Breast epithelium (tissue), 4 donors: ENCODE measurements around the gene EBF3. TPM values are rescaled to one million over a fixed set of nuclear protein-coding genes. Genes with fewer than 3 reads are reported as not detected.

Source experiments
- DNase-seq, 2 donors: peaks; one replicate each; pipeline ENCODE4 v3.0.0-alpha.2; 2019; ENCODE audit warnings: low spot score in 2 of 2
- H3K27ac ChIP-seq, 2 donors: fragments of 200-600 bp; sonication (generic) in 1 of 2; one replicate each; pipeline ENCODE4 v1.5.1; 2016 to 2019; ENCODE audit warnings: mild to moderate bottlenecking in 1 of 2
- H3K27me3 ChIP-seq, 2 donors: fragments of 200-600 bp; sonication (generic) in 1 of 2; one replicate each; pipeline versions ENCODE4 v1.5.1 to v1.6.0; 2017 to 2019; ENCODE audit warnings: control low read depth in 1 of 2, mild to moderate bottlenecking in 1 of 2
- H3K36me3 ChIP-seq: fragments of 200-600 bp; one replicate; pipeline ENCODE4 v1.5.1; 2019
- H3K4me1 ChIP-seq, 2 donors: fragments of 200-600 bp; sonication (generic); one replicate each; pipeline ENCODE4 v1.5.1; 2016 to 2019; ENCODE audit warnings: control low read depth in 1 of 2
- H3K4me3 ChIP-seq, 3 donors: fragments of 200-600 bp; sonication (generic); 1 replicate in 2 of 3; 2 replicates in 1 of 3; pipeline ENCODE4 v1.5.1; 2016 to 2019; ENCODE audit warnings: mild to moderate bottlenecking in 3 of 3, moderate library complexity in 2 of 3
- H3K9me3 ChIP-seq, 2 donors: fragments of 200-600 bp; sonication (generic) in 1 of 2; one replicate each; pipeline ENCODE4 v1.5.1; 2016 to 2019; ENCODE audit warnings: control low read depth in 1 of 2
- POLR2A ChIP-seq: fragments of 450-650 bp; IDR thresholded peaks from one replicate; pipeline ENCODE4 v1.6.1; 2016; ENCODE audit warnings: antibody characterized with exemption, mild to moderate bottlenecking, moderate library complexity
- POLR2AphosphoS5 ChIP-seq, 3 donors: sonication (generic); formaldehyde crosslinking; IDR thresholded peaks; one replicate each; pipeline ENCODE4 v1.6.1; 2017; ENCODE audit warnings: antibody characterized with exemption in 3 of 3
- intact Hi-C: fragments of 100-400 bp; cut with DNase I; formaldehyde crosslinking; loops from one replicate; pipeline ENCODE4 v1.15.1; 2023; ENCODE audit warnings: low total_unique reads
- total RNA-seq, 3 donors: library from RNA; depleted of rRNA; stranded (reverse); fragments of >200 nt; gene quantifications; one replicate each; pipeline ENCODE4 v1.1.0, GENCODE V29; 2016
- TF ChIP-seq, protein P1 (sequence below), 3 donors: fragments of 450-650 bp; IDR thresholded peaks; one replicate each; pipeline ENCODE4 v1.5.1; 2016 to 2017; ENCODE audit warnings: antibody characterized with exemption in 3 of 3, mild to moderate bottlenecking in 3 of 3, moderate library complexity in 3 of 3

EBF3 gene
- total RNA-seq, 3 donors from 2014 or later: 4.2 to 28.0 (median 6.6) TPM

DNA sequence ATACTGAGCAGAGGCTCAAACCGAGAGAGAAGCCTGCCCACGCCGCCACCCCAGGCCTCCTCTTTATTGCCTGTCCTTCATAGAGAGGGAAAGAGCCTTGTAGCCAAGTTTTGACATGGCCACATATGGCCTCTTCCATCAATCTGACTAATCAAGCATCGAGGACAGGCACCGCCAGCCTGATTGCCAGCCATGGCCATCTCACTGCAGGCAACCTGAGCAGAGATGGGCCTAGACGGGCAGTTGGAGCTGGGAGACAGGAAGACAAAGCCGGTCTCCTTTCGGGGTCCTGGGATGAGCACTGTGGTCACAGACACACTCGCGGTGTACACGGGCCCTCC, 67.2 kb downstream of the EBF3 start:
- no peaks in the 10 kb centered on the region for H3K4me1 ChIP-seq
- no peak overlapping the region for H3K27ac ChIP-seq
- no peaks in the 10 kb centered on the region for H3K9me3 ChIP-seq
- H3K36me3 ChIP-seq: no peaks in the 10 kb centered on the region
- DNase-seq: no peak
- TF ChIP-seq, protein P1, sequence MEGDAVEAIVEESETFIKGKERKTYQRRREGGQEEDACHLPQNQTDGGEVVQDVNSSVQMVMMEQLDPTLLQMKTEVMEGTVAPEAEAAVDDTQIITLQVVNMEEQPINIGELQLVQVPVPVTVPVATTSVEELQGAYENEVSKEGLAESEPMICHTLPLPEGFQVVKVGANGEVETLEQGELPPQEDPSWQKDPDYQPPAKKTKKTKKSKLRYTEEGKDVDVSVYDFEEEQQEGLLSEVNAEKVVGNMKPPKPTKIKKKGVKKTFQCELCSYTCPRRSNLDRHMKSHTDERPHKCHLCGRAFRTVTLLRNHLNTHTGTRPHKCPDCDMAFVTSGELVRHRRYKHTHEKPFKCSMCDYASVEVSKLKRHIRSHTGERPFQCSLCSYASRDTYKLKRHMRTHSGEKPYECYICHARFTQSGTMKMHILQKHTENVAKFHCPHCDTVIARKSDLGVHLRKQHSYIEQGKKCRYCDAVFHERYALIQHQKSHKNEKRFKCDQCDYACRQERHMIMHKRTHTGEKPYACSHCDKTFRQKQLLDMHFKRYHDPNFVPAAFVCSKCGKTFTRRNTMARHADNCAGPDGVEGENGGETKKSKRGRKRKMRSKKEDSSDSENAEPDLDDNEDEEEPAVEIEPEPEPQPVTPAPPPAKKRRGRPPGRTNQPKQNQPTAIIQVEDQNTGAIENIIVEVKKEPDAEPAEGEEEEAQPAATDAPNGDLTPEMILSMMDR (IDR thresholded peaks at IDR 0.05): no peak
- TF ChIP-seq POLR2A (no peak), POLR2AphosphoS5 (IDR thresholded peaks at IDR 0.05) (no peak)
- H3K4me3 ChIP-seq: no peak overlapping the region
- H3K27me3 ChIP-seq: peaks cover 0 to 23% of the 10 kb centered on the region in 2 donors
- intact Hi-C loops: loop anchor here (5.0 kb wide), 1 partner anchor 1920 kb away; no protein-coding TSS in a partner anchor

DNA sequence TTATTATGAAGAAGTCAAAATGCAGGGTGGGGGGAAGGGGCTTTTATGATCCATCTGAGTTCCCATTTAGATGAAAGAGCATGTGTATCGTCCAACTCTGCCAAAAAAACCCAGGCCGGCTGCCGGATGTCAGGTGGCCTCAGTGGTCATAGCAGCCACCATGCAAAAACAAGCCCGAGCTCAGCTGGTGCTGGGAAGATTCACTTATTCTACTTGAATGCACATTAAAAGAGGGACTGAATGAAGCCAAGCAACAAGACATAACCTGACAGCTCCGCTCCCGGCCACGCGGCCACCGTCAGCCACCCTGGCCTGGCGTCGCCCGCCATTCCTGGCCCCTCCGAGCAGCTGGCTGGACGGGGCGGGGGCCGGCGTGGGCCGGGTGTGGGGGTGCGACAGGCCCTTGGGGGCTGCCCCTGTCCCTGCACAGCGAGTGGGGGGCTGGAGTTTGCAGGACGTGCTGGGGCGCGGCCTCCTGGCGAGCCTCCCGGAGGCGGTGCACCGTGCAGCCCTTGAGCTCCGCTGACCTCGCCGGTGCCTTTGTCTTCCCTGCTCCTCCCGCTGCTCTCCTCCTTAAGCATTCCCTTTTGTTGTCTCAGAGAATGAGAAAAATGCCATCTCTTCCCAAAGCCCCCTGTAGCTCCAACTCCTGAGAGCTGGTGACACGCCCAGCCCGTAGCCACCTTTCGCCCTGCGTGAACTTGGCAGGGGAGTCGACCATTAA, 67.8 kb downstream of the EBF3 start:
- Histone ChIP-seq H3K27ac (no peak overlapping the region), H3K4me3 (no peak overlapping the region), H3K4me1 (no peaks in the 10 kb centered on the region), H3K9me3 (no peaks in the 10 kb centered on the region), H3K27me3 (peaks cover 0 to 23% of the 10 kb centered on the region in 2 donors), H3K36me3 (no peaks in the 10 kb centered on the region)
- no peak for TF ChIP-seq POLR2A
- no peak for TF ChIP-seq POLR2AphosphoS5 (IDR thresholded peaks at IDR 0.05)
- TF ChIP-seq, protein P1 (IDR thresholded peaks at IDR 0.05): no peak
- DNase-seq: no peak
- intact Hi-C loops: loop anchor here (5.0 kb wide), 1 partner anchor 1919 kb away; no protein-coding TSS in a partner anchor

DNA sequence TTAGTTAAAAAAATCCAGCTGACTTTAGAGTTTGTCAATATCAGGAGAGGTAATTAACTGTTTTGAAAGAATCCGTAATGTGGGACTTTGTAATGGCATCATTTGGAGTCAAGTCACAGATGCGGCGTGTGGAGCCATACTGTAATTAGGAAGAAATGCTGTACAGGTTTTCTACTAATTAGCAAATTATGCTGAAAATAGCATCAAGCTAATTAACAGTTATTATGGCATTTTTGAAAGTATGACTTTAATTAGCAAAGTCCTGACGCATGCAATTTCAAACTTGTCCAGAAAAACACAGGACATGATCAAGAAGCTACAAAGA, 68.3 kb downstream of the EBF3 start:
- DNase-seq: no peak
- intact Hi-C loops: loop anchor here (5.0 kb wide), 1 partner anchor 1918 kb away; no protein-coding TSS in a partner anchor
- H3K27me3 ChIP-seq: peaks cover 0 to 23% of the 10 kb centered on the region in 2 donors
- no peaks in the 10 kb centered on the region for H3K36me3 ChIP-seq
- H3K4me3 ChIP-seq: no peak overlapping the region
- H3K27ac ChIP-seq: no peak overlapping the region
- no peaks in the 10 kb centered on the region for H3K4me1 ChIP-seq
- TF ChIP-seq, protein P1 (IDR thresholded peaks at IDR 0.05): no peak
- no peak for TF ChIP-seq POLR2A
- no peak for TF ChIP-seq POLR2AphosphoS5 (IDR thresholded peaks at IDR 0.05)
- H3K9me3 ChIP-seq: no peaks in the 10 kb centered on the region

DNA sequence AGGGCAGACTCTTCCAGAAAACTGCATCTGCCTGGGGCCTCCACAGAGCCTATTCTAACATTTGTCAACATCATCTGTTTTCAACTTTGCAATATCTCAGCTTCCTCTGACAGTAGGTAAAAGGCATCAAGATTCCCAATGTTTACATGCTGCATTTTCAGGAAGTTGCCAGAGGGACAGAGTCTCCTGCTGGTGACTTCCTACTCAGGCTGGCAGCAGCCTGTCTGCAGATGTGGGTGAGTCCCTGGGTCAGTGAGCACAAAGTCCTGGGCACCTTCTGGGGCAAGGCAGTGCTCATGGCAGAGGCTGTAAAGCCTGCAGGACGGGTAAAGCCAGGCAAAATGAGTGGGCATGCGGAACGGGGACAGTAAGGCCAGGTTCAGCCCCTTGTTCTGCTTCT, 69.4 kb downstream of the EBF3 start:
- intact Hi-C loops: loop anchor here (5.0 kb wide), 1 partner anchor 1917 kb away; no protein-coding TSS in a partner anchor
- Histone ChIP-seq H3K4me3 (no peak overlapping the region), H3K9me3 (no peaks in the 10 kb centered on the region), H3K4me1 (no peaks in the 10 kb centered on the region), H3K27ac (no peak overlapping the region), H3K27me3 (peaks cover 0 to 23% of the 10 kb centered on the region in 2 donors), H3K36me3 (no peaks in the 10 kb centered on the region)
- TF ChIP-seq POLR2A (no peak), POLR2AphosphoS5 (IDR thresholded peaks at IDR 0.05) (no peak)
- TF ChIP-seq, protein P1 (IDR thresholded peaks at IDR 0.05): no peak
- DNase-seq: no peak

DNA sequence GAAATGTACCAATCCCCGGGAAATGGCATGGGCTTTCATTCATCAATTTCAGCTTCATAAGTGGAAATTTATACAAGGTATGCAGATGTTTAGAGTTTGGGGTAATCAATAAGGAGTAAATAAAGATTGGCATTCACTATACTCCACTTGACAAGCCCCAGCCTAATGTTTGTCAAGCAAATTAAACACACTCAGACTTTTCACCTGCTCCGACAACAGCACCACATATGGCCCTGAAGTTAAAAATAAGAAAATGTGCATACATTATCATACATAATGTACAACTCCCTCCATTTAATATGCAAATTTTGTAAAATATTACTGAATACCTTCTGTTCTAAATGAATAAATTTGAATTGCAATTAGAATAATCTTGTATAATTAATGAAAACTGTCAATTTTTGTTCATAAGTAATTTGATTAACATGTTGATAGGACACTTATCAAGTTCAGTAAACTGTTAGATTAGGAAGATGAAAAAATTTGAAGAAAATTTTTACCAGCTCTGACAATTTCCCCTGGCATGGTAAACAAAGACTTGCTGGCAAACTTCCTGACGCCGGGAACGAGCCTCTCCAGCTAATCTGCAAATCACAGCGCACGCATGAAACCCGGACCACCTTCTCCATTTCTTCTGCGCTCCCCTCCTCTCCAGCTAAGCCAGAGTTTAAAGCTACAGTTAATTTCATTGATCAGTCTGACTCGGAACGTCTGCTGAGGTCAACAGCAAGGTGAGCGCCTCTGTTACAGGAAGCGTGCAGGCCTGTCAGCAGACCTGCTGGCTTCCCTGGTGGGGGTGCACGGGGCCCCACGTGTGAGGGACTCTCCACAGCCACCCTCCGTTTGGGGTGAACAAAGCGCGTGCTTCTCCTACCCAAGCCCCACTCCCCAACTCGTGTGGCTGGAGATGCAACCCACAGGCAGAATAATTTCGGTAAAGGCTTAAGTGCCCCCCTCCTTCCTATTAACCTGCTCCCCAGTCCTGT, 70.7 kb downstream of the EBF3 start:
- TF ChIP-seq POLR2AphosphoS5 (IDR thresholded peaks at IDR 0.05) (no peak), POLR2A (no peak)
- TF ChIP-seq, protein P1 (IDR thresholded peaks at IDR 0.05): no peak
- H3K4me3 ChIP-seq: no peak overlapping the region
- no peak for DNase-seq
- H3K27me3 ChIP-seq: peaks cover 0 to 19% of the 10 kb centered on the region in 2 donors
- intact Hi-C loops: no loop called here
- H3K4me1 ChIP-seq: no peaks in the 10 kb centered on the region
- H3K36me3 ChIP-seq: no peaks in the 10 kb centered on the region
- H3K9me3 ChIP-seq: no peaks in the 10 kb centered on the region
- H3K27ac ChIP-seq: no peak overlapping the region
